Dendritic cell treated with granulocyte-macrophage colony-stimulating factor and Interleukin-4, amounts not matched to agents 40 ng/mL and 50 ng/mL, for 4 days (primary cell): ENCODE data around the gene RAB10.

Experiments
- H3K27ac Mint-ChIP-seq: one replicate; pipeline ENCODE4 v1.8.0; 2022; ENCODE audit warnings: mild to moderate bottlenecking, mixed read lengths
- H3K27me3 Mint-ChIP-seq: one replicate; pipeline ENCODE4 v1.8.0; 2022; ENCODE audit warnings: mild to moderate bottlenecking, mixed read lengths
- H3K36me3 Mint-ChIP-seq: one replicate; pipeline ENCODE4 v1.8.0; 2022; ENCODE audit warnings: low read depth, mixed read lengths
- H3K4me1 Mint-ChIP-seq: one replicate; pipeline ENCODE4 v1.8.0; 2022; ENCODE audit warnings: low read depth, mixed read lengths
- H3K4me3 Mint-ChIP-seq: one replicate; pipeline ENCODE4 v1.8.0; 2022; ENCODE audit warnings: mild to moderate bottlenecking, moderate library complexity, mixed read lengths
- H3K9me3 Mint-ChIP-seq: one replicate; pipeline ENCODE4 v1.8.0; 2022; ENCODE audit warnings: mixed read lengths
- intact Hi-C: fragments of 100-400 bp; cut with micrococcal nuclease; formaldehyde crosslinking; loops from one replicate; pipeline ENCODE4 v1.15.0; 2022

Gene RAB10

DNA sequence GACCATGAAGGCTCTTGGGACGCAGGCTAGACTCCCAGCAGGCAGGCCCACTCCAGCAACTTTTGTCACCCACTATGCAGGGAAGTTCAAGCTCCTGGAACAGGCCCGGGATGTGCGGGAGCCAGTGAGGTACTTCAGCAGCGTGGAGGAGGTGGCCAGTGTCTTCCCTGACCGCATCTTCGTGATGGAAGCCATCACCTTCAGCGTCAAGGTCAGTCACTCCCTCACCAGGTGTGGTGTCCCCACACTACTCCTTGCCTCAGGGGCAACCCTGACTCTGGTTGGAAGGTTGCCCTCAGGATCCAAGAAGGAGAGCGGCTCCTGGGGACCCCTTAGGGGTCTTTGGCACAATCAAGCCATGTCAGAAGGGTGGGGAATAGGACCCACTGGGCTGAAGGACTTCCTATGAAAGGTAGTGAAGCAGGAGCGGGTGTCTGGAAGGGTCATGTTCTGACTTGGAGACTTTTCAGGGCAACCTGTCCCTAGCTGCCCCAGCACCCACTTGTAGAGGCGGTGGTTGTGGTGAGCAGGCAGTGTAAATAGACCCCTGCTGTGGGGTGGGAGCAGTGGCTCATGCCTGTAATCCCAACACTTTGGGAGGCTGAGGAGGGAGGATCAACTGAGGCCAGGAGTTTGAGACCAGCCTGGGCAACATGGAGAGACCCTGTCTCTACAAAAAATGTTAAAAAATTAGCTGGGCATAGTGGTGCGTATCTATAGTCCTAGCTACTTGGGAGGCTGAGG lies 149.2 kb downstream of the RAB10 start:
- Mint-ChIP-seq H3K27ac (no peak overlapping the region), H3K36me3 (no peaks in the 10 kb centered on the region)
- intact Hi-C loops, result no loop called here

DNA sequence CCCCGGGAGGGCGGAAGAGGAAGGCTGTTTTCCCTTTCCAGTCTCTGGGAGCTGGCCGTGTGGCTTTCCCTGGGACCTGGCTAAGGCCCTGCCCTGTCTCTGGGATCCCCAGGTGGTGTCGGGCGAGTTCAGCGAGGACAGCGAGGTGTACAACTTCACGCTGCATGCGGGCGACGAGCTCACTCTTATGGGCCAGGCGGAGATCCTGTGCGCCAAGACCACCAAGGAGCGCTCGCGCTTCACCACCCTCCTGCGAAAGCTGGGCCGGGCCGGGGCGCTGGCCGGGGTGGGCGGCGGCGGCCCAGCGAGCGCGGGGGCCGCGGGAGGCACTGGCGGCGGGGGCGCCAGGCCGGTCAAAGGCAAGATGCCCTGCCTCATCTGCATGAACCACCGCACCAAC lies 150.2 kb downstream of the RAB10 start:
- peaks cover 57% of the 10 kb centered on the region for H3K27me3 Mint-ChIP-seq
- intact Hi-C loops, result loop anchor here (2.0 kb wide), 1 partner anchor 61 kb away; the partner anchor contains the start of genes HADHA and HADHB
- no peak overlapping the region for H3K27ac Mint-ChIP-seq
- H3K4me1 Mint-ChIP-seq, result peaks cover 36% of the 10 kb centered on the region
- no peaks in the 10 kb centered on the region for H3K9me3 Mint-ChIP-seq
- H3K4me3 Mint-ChIP-seq, result peak overlapping the region; percentile 14
- H3K36me3 Mint-ChIP-seq, result no peaks in the 10 kb centered on the region

More for the DNA sequence above, 149.2 kb downstream of the RAB10 start:
- peaks cover 65% of the 10 kb centered on the region for H3K27me3 Mint-ChIP-seq
- H3K9me3 Mint-ChIP-seq, result no peaks in the 10 kb centered on the region
- peaks cover 37% of the 10 kb centered on the region for H3K4me1 Mint-ChIP-seq
- no peak overlapping the region for H3K4me3 Mint-ChIP-seq

DNA sequence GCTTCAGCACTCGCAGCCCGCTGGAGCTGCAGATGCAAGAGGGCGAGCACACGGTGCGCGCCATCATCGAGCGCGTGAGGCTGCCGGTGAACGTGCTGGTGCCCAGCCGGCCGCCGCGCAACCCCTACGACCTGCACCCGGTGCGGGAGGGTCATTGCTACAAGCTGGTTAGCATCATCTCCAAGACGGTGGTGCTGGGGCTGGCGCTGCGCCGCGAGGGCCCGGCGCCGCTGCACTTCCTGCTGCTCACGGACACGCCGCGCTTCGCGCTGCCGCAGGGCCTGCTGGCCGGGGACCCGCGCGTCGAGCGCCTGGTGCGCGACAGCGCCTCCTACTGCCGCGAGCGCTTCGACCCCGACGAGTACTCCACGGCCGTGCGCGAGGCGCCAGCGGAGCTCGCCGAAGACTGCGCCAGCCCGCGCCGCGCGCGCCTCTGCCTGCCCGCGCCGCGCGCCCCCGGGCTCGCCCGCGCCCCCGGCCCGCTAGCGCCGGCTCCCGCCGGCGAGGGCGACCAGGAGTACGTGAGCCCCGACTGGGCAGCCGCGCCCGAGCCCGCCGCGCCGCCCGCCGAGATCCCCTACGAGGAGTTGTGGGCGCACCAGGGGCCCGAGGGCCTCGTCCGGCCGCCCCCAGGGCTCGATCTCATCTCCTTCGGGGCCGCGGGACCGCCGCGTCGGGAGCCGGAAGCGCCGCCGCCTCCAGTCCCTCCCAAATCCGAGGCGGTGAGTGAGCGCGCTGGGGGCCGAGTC lies 150.8 kb downstream of the RAB10 start:
- no peaks in the 10 kb centered on the region for H3K36me3 Mint-ChIP-seq
- peak overlapping the region; percentile 73 for H3K4me3 Mint-ChIP-seq
- H3K9me3 Mint-ChIP-seq, result no peaks in the 10 kb centered on the region
- peaks cover 30% of the 10 kb centered on the region for H3K4me1 Mint-ChIP-seq
- no peak overlapping the region for H3K27ac Mint-ChIP-seq
- H3K27me3 Mint-ChIP-seq, result peaks cover 51% of the 10 kb centered on the region
- intact Hi-C loops, result loop anchor here (2.0 kb wide), 1 partner anchor 60 kb away; the partner anchor contains the start of genes HADHA and HADHB

DNA sequence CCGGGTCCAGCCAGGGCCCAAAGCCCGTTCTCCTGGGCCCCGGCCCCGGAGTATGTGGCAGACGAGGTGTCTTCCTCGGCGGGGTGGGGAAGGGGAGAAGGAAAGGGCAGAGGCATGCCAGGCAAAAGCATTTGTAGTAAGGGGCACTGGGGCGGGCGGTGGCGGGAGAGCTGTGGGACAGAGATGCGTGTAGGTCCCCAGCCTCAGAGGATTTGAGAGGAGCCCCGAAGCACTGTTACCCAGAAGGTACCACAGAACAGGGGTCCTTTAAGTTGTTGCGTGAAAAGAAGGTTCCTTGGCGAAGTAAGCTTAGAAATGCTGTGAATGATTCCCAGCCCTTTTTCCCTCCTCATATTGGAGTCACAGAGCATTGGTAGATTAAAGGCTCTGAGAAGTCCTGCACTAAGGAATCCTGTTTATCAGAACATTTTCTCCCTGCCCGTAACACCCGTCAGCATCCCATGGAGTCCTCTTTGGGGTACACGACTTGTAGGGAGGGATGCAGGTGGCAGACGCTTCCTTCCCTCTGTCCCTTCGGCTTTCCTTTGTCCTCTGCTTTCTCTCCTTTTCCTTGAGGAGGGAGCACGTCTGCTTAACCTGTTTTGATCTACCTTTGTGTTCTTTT lies 151.5 kb downstream of the RAB10 start:
- H3K27ac Mint-ChIP-seq, result no peak overlapping the region
- intact Hi-C loops, result loop anchor here (2.0 kb wide), 1 partner anchor 59 kb away; the partner anchor contains the start of genes HADHA and HADHB

DNA sequence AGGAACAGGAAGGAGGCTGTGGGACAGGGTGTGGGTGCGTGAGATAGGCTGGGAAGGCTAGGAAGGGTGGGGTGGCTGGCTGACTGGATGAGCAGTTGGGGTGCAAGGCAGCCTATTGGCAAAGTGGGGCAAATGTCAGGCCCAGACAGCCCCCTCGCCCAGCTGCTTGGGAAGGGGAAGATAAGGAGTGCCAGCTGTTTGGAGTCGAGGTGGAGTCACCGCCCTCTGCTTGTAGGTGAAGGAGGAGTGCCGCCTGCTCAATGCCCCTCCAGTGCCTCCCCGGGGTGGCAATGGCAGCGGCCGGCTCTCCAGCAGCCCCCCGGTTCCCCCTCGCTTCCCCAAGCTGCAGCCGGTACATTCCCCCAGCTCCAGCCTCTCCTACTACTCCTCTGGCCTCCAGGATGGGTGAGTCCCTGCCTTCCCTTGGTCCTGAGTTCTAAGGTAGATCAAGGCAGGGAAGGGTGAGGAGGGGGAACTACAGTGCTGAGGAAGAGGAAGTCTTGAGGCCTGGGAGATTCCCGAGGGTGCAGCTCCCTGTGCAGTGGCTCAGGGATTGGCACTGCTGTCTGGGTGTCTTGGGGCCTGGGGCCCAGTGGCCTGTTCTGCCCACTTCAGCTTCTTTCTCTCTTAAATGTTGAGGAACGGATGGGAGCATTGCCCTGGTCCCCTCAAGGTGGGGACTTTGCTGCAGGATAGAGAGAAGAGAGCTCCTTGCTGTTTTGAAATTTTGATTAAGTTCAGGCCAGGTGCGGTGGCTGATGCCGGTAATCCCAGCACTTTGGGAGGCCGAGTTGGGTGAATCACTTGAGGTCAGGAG lies 152.3 kb downstream of the RAB10 start:
- H3K9me3 Mint-ChIP-seq, result no peaks in the 10 kb centered on the region
- H3K27ac Mint-ChIP-seq, result no peak overlapping the region
- H3K4me1 Mint-ChIP-seq, result peaks cover 22% of the 10 kb centered on the region
- H3K27me3 Mint-ChIP-seq, result peaks cover 37% of the 10 kb centered on the region
- H3K4me3 Mint-ChIP-seq, result no peak overlapping the region
- intact Hi-C loops, result loop anchor here (2.0 kb wide), 1 partner anchor 59 kb away; the partner anchor contains the start of genes HADHA and HADHB
- H3K36me3 Mint-ChIP-seq, result peaks cover 14% of the 10 kb centered on the region

More for the DNA sequence above, 151.5 kb downstream of the RAB10 start:
- H3K36me3 Mint-ChIP-seq, result peaks cover 6% of the 10 kb centered on the region
- peaks cover 44% of the 10 kb centered on the region for H3K27me3 Mint-ChIP-seq
- peak overlapping the region; percentile 73 for H3K4me3 Mint-ChIP-seq
- peaks cover 23% of the 10 kb centered on the region for H3K4me1 Mint-ChIP-seq
- no peaks in the 10 kb centered on the region for H3K9me3 Mint-ChIP-seq
